Activated naive CD8-positive, alpha-beta T cell (primary cell): ENCODE measurements around the gene SFSWAP.
"Not testable (repeated sequence)": the region's sequence is repeated elsewhere in the genome, so short reads cannot be mapped to it uniquely, and the experiment has no call there.

ENCODE experiments used
- H3K27ac Mint-ChIP-seq: one replicate; pipeline ENCODE4 v1.8.0; 2021; ENCODE audit warnings: mixed read lengths
- H3K27me3 Mint-ChIP-seq: one replicate; pipeline ENCODE4 v1.8.0; 2021; ENCODE audit warnings: mixed read lengths
- H3K36me3 Mint-ChIP-seq: one replicate; pipeline ENCODE4 v1.8.0; 2021; ENCODE audit warnings: mixed read lengths
- H3K4me1 Mint-ChIP-seq: one replicate; pipeline ENCODE4 v1.8.0; 2021; ENCODE audit warnings: low read depth, mixed read lengths
- H3K4me3 Mint-ChIP-seq: one replicate; pipeline ENCODE4 v1.8.0; 2021; ENCODE audit warnings: mild to moderate bottlenecking, mixed read lengths
- H3K9me3 Mint-ChIP-seq: one replicate; pipeline ENCODE4 v1.8.0; 2021; ENCODE audit warnings: low read depth, mixed read lengths

SFSWAP gene

GRCh38 chr12:131766382-131767107, 55.7 kb downstream of the SFSWAP start:
- no peaks in the 10 kb centered on the region for H3K27me3 Mint-ChIP-seq
- no peak overlapping the region for H3K4me3 Mint-ChIP-seq
- peaks cover 3% of the 10 kb centered on the region for H3K36me3 Mint-ChIP-seq
- no peaks in the 10 kb centered on the region for H3K4me1 Mint-ChIP-seq
- H3K27ac Mint-ChIP-seq: no peak overlapping the region
- no peaks in the 10 kb centered on the region for H3K9me3 Mint-ChIP-seq

- Mint-ChIP-seq H3K27me3 (no peaks in the 10 kb centered on the region), H3K36me3 (peaks cover 6% of the 10 kb centered on the region), H3K4me1 (peaks cover 19% of the 10 kb centered on the region), H3K27ac (no peak overlapping the region), H3K4me3 (no peak overlapping the region), H3K9me3 (no peaks in the 10 kb centered on the region)
These were observed 59.2 kb downstream of the SFSWAP start for GRCh38 chr12:131770120-131770519.

- Mint-ChIP-seq H3K27me3 (no peaks in the 10 kb centered on the region), H3K9me3 (no peaks in the 10 kb centered on the region), H3K36me3 (peaks cover 6% of the 10 kb centered on the region), H3K27ac (peak overlapping the region; percentile 66), H3K4me1 (peaks cover 24% of the 10 kb centered on the region), H3K4me3 (no peak overlapping the region)
These were observed 61.1 kb downstream of the SFSWAP start for GRCh38 chr12:131771965-131772364.

- Mint-ChIP-seq H3K4me3 (no peak overlapping the region), H3K27me3 (no peaks in the 10 kb centered on the region), H3K4me1 (peaks cover 24% of the 10 kb centered on the region), H3K9me3 (no peaks in the 10 kb centered on the region), H3K27ac (peak overlapping the region; percentile 84), H3K36me3 (peaks cover 6% of the 10 kb centered on the region)
These were observed 62.8 kb downstream of the SFSWAP start for GRCh38 chr12:131773582-131774221.

GRCh38 chr12:131774576-131775391, 63.9 kb downstream of the SFSWAP start:
- Mint-ChIP-seq H3K27me3 (no peaks in the 10 kb centered on the region), H3K9me3 (no peaks in the 10 kb centered on the region), H3K27ac (peak overlapping the region; percentile 50), H3K4me3 (no peak overlapping the region), H3K4me1 (peaks cover 24% of the 10 kb centered on the region), H3K36me3 (peaks cover 5% of the 10 kb centered on the region)

GRCh38 chr12:131775392-131776236, 64.7 kb downstream of the SFSWAP start:
- Mint-ChIP-seq H3K36me3 (peaks cover 3% of the 10 kb centered on the region), H3K27ac (peak overlapping the region; percentile 66), H3K4me1 (peaks cover 24% of the 10 kb centered on the region), H3K27me3 (no peaks in the 10 kb centered on the region), H3K4me3 (no peak overlapping the region), H3K9me3 (no peaks in the 10 kb centered on the region)

GRCh38 chr12:131776237-131776889, 65.5 kb downstream of the SFSWAP start:
- H3K4me3 Mint-ChIP-seq: no peak overlapping the region
- peak overlapping the region; percentile 66 for H3K27ac Mint-ChIP-seq
- peaks cover 24% of the 10 kb centered on the region for H3K4me1 Mint-ChIP-seq
- no peaks in the 10 kb centered on the region for H3K27me3 Mint-ChIP-seq
- no peaks in the 10 kb centered on the region for H3K9me3 Mint-ChIP-seq
- H3K36me3 Mint-ChIP-seq: peaks cover 3% of the 10 kb centered on the region

- H3K27ac Mint-ChIP-seq, H3K9me3 Mint-ChIP-seq, H3K27me3 Mint-ChIP-seq, H3K4me3 Mint-ChIP-seq, H3K36me3 Mint-ChIP-seq: not testable (repeated sequence)
- H3K4me1 Mint-ChIP-seq: peaks cover 24% of the 10 kb centered on the region
These were observed 66.4 kb downstream of the SFSWAP start for GRCh38 chr12:131777269-131777668.

GRCh38 chr12:131779027-131779426, 68.1 kb downstream of the SFSWAP start:
- H3K9me3 Mint-ChIP-seq: no peaks in the 10 kb centered on the region
- H3K36me3 Mint-ChIP-seq: no peaks in the 10 kb centered on the region
- no peaks in the 10 kb centered on the region for H3K27me3 Mint-ChIP-seq
- peaks cover 14% of the 10 kb centered on the region for H3K4me1 Mint-ChIP-seq
- H3K4me3 Mint-ChIP-seq: no peak overlapping the region
- H3K27ac Mint-ChIP-seq: no peak overlapping the region

- Mint-ChIP-seq H3K27me3 (no peaks in the 10 kb centered on the region), H3K9me3 (no peaks in the 10 kb centered on the region), H3K4me3 (no peak overlapping the region), H3K36me3 (no peaks in the 10 kb centered on the region), H3K4me1 (no peaks in the 10 kb centered on the region), H3K27ac (no peak overlapping the region)
These were observed 71.2 kb downstream of the SFSWAP start for GRCh38 chr12:131782061-131782460.

GRCh38 chr12:131783915-131784541, 73.1 kb downstream of the SFSWAP start:
- Mint-ChIP-seq H3K36me3 (peaks cover 2% of the 10 kb centered on the region), H3K27ac (no peak overlapping the region), H3K4me1 (no peaks in the 10 kb centered on the region), H3K4me3 (no peak overlapping the region), H3K9me3 (no peaks in the 10 kb centered on the region), H3K27me3 (no peaks in the 10 kb centered on the region)

GRCh38 chr12:131784909-131785762, 74.2 kb downstream of the SFSWAP start:
- Mint-ChIP-seq H3K4me3 (no peak overlapping the region), H3K27ac (no peak overlapping the region), H3K4me1 (no peaks in the 10 kb centered on the region), H3K9me3 (no peaks in the 10 kb centered on the region), H3K27me3 (no peaks in the 10 kb centered on the region), H3K36me3 (peaks cover 6% of the 10 kb centered on the region)

- Mint-ChIP-seq H3K36me3 (peaks cover 11% of the 10 kb centered on the region), H3K27me3 (no peaks in the 10 kb centered on the region), H3K27ac (no peak overlapping the region), H3K9me3 (no peaks in the 10 kb centered on the region), H3K4me3 (no peak overlapping the region), H3K4me1 (no peaks in the 10 kb centered on the region)
These were observed 75.0 kb downstream of the SFSWAP start for GRCh38 chr12:131785763-131786330.
